Activated CD4-positive, alpha-beta T cell treated with anti-CD3 and anti-CD28 coated beads, Interleukin-2, Interleukin-6, amounts not matched to agents 100 ng/mL and 50 ng/mL, durations not matched to agents 16 hours and 8 hours (primary cell): ENCODE results near the gene TTBK2.
"Not testable (repeated sequence)": the region's sequence is repeated elsewhere in the genome, so short reads cannot be mapped to it uniquely, and the experiment has no call there.

ENCODE experiments used
- DNase-seq: peaks from one replicate; pipeline ENCODE4 v3.0.0-alpha.2; 2020

Gene TTBK2

DNA sequence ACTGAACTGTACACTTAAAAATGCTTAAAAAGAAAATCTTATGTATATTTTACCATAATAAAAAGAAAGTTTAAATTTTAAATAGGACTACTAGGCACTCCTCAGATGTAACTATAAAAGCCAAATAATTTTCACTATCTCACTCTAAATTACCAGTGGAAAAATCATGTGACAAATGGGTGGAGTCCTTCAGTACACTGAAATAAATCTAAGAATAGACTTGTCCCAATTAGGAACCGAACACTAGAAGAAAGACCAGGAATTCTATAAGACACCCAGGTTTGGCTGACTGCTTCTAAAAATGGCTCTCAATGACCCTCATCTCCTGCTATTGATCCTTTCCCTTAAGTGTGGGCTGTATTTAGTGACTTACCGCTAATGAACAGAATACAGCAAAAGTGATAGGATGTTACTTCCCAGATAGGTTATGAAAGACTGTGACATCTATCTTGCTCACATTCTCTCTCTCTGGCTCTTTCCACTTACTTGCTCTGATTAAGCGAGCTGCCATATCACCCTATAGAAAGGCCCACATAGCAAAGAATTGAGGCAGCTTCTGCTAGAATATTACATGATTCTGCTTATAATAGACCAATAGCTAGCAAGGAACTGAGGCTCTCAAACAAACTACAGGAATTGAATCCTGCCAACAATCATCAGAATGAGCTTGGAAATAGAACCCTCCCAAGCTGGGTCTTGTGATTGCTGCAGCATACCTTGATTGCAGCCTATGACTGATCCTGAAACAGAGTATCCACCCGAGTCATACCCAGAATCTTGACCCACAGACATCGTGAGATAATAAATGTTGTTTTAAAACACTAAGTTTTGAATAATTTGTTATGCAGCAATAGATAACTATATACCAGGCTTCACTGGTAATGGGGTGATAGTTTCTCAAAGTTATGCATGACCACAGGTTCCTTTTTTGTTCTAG is 16.9 kb downstream of the TTBK2 start:
- DNase-seq, result no peak

DNA sequence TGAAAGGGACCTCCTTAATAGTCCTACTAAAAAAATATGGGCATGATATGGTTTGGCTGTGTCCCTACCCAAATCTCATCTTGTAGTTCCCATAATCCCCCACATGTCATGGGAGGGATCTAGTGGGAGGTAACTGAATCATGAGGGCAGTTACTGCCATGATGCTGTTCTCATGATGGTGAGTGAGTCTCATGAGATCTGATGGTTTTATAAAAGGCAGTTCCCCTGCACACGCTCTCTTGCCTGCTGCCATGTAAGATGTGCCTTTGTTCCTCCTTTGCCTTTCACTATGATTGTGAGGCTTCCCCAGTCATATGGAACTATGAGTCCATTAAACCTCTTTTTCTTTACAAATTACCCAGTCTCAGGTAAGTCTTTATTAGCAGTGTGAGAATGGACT is 26.7 kb downstream of the TTBK2 start:
- DNase-seq, result not testable (repeated sequence)

DNA sequence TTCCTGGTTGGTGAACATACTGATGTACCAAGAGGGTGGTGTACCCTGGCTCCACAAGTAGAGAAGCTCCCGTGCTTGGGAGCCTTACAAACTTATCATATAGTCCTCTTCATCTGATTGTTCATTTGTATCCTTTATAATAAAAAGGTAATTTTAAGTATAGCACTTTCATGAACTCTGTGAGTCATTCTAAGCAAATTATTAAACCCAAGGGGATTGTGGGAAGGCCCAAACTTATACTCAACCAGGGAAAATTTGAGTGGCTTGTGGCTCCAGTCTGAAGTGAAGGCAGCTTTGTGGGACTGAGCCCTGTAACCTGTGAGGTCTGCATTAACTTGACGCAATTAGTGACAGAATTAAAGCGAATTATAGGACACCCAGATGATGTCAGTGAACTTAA is 29.0 kb downstream of the TTBK2 start:
- no peak for DNase-seq

DNA sequence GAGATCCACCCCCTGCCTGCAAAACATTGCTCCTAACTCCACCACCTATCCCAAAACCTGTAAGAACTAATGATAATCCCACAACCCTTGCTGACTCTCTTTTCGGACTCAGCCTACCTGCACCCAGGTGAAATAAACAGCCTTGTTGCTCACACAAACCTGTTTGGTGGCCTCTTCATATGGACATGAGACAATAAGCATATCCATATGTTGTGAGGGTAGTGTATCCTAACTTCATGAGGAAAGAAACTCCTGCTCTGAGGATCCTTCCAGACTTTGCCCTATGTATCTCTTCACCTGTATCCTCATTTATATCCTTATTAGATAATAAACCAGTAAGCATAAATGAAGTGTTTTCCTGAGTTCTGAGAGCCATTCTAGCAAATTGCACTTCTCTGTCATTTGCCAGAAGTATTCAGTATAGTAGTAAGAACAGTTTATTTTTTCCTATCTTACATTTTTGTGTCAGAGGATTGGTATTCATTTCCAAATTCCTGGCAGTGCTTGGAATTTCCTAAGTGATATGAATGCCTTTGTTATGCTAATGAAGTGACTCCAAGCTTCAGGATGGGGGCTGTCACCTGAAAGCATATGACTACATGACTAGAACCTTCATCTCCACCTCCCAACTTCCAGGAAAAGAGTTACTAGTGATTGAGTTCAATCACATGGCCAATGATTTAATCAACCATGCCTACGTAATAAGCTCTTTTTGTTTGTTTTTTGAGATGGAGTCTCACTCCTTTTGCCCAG is 30.2 kb downstream of the TTBK2 start:
- no peak for DNase-seq

DNA sequence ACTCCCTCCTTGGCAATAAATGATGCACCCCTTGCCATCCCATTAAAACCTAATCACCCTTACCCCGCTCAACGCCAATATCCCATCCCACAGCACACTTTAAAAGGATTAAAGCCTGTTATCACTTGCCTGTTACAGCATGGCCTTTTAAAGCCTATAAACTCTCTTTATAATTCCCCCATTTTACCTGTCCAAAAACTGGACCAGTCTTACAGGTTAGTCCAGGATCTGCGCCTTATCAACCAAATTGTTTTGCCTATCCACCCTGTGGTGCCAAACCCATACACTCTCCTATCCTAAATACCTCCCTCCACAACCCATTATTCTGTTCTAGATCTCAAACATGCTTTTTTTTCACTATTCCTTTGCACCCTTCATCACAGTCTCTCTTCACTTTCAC is 33.2 kb downstream of the TTBK2 start:
- DNase-seq, result not testable (repeated sequence)

DNA sequence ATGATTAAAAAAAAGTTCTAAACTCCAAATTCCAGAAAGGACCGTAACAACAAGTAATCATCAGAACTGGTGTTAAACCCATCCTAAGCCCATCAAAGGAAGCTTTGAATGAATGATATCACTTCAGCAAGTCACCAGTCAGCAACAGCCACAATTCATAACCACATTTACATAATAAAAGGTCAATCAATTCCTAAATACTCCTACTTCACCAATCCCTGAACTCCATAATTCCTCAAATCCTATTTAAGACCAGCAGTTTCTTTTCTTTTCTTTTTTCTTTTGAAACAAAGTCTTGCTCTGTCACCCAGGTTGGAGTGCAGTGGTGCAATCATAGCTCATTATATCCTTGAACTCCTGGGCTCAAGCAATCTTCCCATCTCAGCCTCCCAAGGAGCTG is 40.5 kb downstream of the TTBK2 start:
- no peak for DNase-seq

DNA sequence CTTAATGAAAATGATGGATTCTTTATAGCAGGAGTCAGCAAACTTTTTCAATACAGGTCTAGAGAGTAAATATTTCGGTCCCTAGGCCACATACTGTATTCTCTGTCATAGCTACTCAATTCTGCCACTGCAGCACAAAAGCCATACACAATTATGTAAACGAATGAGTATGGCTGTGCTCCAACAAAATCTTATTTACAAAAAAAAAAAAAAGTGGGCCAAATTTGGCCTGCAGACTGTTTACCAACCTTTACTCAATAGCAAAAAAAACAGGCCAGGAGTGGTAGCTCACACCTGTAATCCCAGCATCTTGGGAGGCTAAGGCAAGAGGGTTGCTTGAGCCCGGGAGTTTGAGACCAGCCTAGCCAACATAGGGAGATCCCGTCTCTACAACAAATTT is 41.1 kb downstream of the TTBK2 start:
- no peak for DNase-seq

DNA sequence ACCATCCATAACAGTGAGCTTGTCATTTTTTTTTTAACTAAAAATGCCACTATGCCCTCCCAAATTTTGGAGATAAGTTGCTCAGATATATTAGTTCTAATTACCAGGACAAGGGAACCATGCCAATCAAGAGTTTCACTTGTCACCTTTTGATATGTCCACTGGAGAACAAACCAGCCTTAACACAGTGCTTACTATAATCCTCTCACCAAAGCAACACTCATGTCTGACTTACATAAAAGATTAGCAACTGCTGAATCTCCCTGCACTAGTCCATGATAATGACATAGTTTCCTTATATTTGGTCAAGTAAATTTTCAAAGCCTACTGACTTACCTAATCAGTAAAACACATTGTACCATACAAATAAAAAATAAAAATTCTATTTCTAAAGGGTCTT is 44.4 kb downstream of the TTBK2 start:
- no peak for DNase-seq

DNA sequence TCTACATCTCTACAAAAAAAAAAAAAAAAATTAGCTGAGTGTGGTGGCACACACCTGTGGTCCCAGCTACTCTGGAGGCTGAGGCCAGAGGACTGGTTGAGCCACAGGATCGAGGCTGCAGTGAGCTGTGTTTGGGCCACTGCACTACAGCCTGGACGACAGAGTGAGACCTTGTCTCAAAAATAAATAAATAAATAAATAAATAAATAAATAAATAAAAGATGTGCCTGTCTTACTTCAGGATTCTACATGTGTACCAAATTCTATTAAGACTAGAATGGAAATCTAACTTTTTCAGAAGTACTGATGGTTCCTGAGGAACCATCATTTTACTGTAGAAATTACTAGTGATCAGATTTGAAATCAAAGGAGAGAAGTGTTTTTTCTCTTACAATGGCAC is 51.9 kb downstream of the TTBK2 start:
- no peak for DNase-seq

DNA sequence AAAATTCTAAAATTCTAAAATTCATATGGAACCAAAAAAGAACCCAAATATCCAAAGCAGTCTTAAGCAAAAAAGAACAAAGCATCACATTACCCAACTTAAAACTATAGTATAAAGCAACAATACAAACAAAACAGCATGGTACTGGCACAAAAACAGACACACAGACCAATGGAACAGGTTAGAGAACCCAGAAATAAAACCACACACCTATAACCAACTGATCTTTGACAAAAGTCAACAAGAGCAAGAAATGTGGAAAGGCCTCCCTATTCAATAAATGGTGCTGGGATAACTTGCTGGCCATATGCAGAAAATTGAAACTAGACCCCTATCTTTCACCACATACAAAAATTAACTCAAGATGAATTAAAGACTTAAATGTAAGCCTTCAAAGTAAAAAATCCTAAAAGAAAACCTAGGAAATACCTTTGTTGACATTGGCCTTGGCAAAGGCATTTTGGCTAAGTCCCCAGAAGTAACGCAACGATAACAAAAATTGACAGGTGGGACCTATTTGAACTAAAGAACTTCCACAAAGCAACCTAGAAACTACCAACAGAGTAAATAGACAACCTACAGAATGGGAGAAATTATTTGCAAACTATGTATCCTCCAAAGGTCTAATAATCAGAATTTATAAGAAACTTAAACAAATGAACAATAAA is 56.9 kb downstream of the TTBK2 start:
- no peak for DNase-seq

DNA sequence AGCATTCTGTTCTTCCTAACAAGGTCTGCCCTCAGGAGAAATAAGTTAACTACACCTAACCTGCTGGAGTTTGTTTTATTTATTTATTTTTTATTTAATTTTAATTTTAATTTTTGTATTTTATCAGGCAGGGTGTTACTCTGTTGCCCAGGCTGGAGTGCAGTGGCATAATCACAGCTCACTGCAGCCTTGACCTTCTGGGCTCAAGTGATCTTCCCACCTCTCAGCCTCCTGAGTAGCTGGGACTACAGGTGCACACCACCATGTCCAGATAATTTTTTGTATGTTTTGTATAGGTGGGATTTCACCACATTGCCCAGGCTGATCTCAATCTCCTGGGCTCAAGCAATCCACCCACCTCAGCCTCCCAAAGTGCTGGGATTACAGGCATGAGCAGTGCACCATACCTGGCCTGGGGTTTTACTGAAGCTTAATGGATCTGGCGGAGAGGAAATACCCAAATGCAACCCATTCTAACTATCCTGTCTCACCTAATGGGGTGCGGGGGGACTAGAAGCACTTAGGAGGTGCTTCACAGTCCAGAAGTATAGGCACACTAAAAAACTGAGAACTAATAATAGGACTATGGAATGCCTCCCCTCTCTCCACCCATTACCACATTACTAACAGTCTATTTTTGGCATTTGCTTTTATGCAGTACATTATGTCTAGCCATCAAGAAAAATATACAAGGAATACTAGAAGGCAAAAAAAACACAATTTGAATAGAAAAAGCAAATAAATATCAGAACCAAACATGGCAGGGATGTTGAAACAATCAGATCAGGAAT is 61.4 kb downstream of the TTBK2 start:
- no peak for DNase-seq

DNA sequence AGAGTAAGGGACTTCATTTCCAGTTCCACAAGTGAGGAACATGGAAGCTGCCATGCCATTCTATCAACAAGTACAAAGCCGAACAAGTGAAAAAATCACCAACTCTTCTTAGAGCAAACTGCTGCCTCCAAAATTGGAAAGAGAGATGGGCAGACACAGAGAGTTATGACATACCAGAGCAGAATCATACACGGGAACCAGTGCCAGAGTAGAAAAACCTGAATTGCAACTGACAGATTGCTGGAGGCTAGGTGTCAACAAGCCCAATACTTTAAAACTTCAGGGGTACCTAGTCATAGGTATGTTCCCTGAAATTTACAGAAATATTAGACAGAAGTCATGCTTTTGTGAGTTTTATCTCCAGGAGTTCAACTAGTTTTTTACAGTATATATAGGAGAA is 62.0 kb downstream of the TTBK2 start:
- no peak for DNase-seq

DNA sequence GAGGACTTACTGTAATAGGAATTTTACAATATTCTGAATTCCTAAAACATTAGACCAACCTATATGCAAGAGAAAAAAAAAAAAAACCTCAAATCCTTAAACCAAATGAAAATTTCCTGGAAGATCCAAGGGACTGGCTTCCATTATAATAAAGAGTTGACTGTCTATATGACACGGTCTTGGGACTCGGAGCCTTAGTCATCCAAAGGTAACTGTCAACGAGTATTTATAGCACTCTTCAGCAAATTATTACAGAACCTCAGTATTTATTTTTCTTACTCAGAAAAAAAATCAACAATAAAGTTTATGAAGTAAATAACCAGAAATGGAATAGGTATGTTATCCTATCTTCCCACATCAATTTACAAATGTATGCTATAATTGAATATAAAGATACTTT is 66.0 kb downstream of the TTBK2 start:
- DNase-seq, result no peak

DNA sequence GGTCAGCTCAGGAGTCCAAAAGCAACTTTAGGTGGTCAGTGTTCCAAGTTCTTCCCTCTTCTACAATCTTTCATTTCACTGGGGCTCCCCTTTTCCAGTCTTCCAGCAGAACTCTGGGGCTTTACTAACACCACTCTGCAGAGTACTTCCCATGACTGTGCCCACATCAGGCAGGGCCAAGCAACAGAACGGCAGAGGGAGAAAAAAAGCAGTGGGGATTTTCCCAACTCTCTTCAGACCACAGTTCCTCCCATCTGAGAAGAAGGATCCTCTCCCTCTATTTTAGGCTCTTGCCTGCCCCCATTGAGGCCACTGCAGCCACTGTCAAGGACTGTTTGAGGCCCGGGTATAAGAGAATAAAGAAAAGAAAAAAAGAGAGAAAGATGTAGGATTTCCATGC is 70.7 kb downstream of the TTBK2 start:
- DNase-seq, result no peak

DNA sequence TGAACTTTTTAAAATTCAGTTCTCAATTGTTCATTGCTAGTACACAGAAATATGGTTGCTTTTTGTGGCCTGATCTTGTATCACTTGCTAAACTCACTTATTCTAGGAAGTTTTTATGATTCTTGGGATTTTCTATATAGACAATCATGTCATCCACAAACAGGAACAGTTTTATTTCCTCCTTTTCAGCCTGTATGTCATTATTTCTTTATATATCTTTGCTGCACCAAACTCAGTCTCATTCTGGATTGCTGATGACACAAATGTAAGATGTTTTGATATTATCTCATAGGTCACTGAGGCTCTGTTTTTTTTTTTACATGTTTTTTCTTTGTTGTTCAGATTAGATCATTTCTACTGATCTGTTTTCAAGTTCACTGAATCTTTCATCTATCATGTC is 71.7 kb downstream of the TTBK2 start:
- DNase-seq, result no peak

DNA sequence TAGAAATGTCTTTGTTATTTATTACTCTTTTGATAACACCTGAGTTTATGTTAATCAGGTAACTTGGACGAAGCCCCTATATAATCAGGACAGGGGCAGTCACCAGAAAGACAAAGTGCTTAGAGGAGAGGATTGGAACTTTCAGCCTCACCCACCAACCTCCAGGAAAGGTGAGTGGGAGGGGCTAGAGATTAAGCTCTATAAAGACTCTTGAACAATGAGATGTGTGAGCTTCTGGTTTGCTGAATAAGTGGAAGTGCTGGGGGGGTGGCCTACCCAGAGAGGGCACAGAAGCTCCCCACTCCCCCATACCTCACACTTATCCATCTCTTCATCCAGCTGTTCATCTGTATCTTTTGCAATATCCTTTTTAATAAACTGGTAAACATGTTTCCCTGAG is 73.9 kb downstream of the TTBK2 start:
- DNase-seq, result no peak

DNA sequence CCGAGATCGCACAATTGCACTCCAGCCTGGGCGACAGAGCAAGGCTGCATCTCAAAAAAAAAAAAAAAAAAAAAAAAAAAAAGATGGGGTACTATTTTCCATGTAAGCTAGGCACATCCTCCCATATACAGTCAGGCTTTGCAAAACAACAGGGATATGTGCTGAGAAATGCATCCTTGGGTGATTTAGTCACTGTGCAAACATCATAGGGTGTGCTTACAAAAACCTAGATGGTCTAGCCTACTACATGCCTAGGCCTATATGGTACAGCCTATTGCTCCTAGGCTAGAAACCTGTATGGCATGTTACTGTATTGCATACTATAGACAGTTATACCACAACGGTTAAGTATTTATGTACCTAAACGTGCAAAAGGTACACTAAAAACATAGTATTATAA is 75.0 kb downstream of the TTBK2 start:
- DNase-seq, result no peak

DNA sequence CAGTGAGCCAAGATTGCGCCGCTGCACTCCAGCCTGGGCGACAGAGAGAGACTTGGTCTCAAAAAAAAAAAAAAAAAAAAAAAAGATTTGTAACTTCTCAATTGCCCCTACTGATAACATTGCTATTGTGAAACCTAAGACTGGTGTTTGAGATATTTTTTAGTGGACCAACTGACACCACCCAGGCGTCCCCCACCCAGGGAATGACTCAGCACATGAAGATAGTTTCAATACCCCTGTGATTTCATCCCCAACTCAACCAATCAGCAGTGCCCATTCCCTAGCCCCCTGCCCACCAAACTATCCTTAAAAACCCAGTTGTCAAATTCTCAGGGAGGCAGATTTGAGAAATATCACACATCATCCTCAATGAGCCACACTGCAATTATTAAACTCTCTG is 76.9 kb downstream of the TTBK2 start:
- DNase-seq, result no peak

DNA sequence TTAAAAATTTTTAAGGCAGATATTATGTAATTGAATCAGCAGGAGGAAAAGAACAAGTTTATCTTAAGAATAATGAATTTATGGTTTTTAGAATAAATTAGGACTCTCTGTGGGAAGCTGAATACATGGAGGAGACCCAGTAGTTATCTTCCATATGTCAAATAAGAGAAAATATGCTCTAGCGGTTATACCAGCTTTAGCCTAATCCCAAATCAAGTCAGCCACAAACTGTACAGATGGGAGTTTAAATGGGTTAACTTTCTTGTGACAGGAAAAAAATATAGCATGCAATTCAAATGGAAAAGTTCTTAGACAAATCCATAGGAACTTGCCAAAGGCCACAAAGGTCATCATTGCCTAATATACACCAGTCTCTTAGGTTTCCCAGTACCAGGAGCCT is 84.3 kb downstream of the TTBK2 start:
- no peak for DNase-seq

DNA sequence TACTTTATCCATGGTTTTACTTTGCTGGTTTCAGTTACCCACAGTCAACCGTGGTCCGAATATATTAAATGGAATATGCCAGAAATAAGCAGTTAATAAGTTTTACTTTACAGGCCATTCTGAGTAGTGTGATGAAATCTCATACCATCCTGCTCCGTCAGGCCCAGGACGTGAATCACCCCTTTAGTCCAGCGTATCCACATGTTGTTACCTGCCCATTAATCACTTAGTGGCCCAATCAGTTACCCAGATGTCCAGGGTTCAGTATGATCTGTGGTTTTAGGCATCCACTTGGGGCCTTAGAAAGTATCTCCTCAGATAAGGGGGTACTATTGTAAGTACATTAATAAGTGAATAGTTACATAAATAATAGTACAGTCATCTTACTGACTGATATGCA is 88.0 kb downstream of the TTBK2 start:
- DNase-seq, result no peak

DNA sequence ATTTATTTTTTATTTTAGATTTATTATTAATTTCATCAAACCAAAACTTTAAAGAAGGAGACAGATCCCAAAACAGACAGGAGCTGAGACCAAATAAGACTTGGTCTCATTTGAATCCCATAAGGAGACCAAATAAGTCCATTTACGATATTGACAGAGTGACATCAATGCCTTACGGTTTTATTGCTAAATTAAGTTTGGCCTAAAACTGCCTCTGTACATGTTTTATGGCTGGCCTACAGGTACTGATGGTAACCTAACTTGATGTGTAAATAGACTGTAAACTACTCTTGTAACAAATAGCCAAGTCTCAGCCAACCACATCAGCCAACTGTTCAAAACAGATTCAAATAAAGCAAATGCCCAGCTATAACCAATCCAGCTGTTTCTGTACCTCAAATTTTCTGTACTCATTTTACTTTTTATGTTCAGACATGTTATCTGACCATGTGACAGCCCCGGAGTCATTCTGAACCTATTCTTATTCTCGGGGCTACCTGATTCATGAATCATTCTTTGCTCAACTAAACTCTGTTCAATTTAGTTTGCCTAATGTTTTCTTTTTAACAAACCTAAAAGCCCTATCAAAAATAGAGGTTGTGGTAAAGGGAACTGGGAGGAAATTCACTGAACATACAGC is 94.2 kb downstream of the TTBK2 start:
- peak; percentile 15 for DNase-seq

DNA sequence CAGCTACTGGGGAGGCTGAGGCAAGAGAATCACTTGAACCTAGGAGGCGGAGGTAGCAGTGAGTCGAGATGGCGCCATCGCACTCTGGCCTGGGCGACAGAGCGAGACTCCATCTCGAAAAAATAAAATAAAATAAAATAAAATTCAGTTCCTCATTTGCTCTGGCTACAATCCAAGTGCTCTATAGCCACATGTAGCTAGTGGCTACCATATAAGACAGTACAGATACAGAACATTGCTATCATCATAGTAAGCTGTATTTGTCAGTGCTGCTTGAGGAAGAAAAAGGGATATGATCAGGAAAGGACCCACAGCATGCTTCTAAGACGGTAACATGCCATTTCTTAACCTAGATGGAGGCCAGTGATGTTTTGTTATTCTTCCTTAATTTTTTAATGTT is 95.0 kb downstream of the TTBK2 start:
- no peak for DNase-seq
